M059J (cell line): ENCODE measurements around the gene GRM4. TPM values are rescaled to one million over a fixed set of nuclear protein-coding genes. Genes with fewer than 3 reads are reported as not detected.
A peak's percentile ranks its signal among the peaks of the same experiment; 100 is the strongest.

Experiments used
- DNase-seq: peaks from one replicate; pipeline ENCODE4 v3.0.0-alpha.2; 2012; ENCODE audit warnings: low read depth
- total RNA-seq: library from RNA; depleted of rRNA; stranded (reverse); fragments of >200 nt; shearing (Covaris generic); gene quantifications from 2 replicates; pipeline ENCODE4 v1.2.3, GENCODE V29; 2014

The GRM4 gene
- total RNA-seq, 1 experiment from 2014 or later = not detected

GRCh38 chr6:34157851-34158250, 12.0 kb upstream of the GRM4 start:
- no peak for DNase-seq

GRCh38 chr6:34157236-34157830, 11.4 kb upstream of the GRM4 start:
- DNase-seq = no peak

- DNase-seq = no peak
These were observed 9.8 kb upstream of the GRM4 start for GRCh38 chr6:34155471-34156300.

GRCh38 chr6:34154668-34155447, 9.0 kb upstream of the GRM4 start:
- DNase-seq = peak; percentile 46

- DNase-seq = no peak
These were observed 7.1 kb upstream of the GRM4 start for GRCh38 chr6:34152806-34153520.

GRCh38 chr6:34152042-34152524, 6.2 kb upstream of the GRM4 start:
- DNase-seq = no peak

GRCh38 chr6:34151321-34152041, 5.6 kb upstream of the GRM4 start:
- no peak for DNase-seq

- no peak for DNase-seq
These were observed 4.9 kb upstream of the GRM4 start for GRCh38 chr6:34150766-34151165.

- DNase-seq = no peak
These were observed 4.0 kb upstream of the GRM4 start for GRCh38 chr6:34149831-34150400.

- no peak for DNase-seq
These were observed 3.5 kb upstream of the GRM4 start for GRCh38 chr6:34149452-34149810.

- no peak for DNase-seq
These were observed 3.0 kb upstream of the GRM4 start for GRCh38 chr6:34148631-34149451.

- DNase-seq = no peak
These were observed 2.2 kb upstream of the GRM4 start for GRCh38 chr6:34147906-34148630.

GRCh38 chr6:34146801-34147592, 1.1 kb upstream of the GRM4 start:
- DNase-seq = peak; percentile 66

GRCh38 chr6:34145161-34146020, 496 bp downstream of the GRM4 start:
- peak; percentile 59 for DNase-seq

GRCh38 chr6:34144581-34145160, 1.2 kb downstream of the GRM4 start:
- no peak for DNase-seq

GRCh38 chr6:34143884-34144580, 1.9 kb downstream of the GRM4 start:
- DNase-seq = peak; percentile 21
